NCI-H128 (cell line): ENCODE data around the gene ISCU.

Experiments
- DNase-seq: peaks from one replicate; lab custom pipeline; 2025; ENCODE audit not compliant: unreplicated experiment; lab: John Stamatoyannopoulos, UW

ISCU gene

DNA sequence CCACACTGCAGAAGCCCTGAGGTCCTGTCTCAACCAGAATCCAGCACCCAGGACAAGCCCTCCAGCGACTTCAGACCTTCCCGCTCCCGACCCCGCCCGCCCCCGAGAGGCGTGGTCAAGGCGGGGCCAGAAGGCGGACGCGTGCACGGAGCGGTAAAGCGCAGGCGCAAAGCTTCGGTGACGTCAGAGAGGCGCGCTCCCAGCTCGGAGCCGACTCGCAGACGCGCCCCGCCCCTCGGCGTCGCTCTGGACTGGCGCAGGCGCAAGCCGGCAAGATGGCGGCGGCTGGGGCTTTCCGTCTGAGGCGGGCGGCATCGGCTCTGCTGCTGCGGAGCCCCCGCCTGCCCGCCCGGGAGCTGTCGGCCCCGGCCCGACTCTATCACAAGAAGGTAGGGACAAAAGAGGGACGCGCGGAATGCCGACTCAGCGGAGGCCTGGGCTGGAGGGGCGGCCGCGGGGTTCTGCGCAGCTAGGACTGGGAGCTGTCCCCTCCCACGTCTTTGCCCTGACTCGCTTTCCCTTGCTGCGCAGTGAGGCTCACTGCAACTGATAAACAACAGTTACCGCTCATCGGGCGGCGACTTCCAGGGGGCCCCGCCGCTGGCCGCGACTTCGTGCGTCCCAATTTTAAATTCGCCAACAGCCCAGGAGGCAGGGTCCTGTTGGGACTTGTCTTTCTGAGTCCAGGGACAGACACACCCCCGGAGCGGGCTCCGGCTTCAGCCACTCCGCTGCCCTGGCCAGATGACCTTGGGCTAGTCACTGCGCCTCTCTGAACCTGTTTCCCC is at the start of gene ISCU:
ISCU (plus strand) TSS at position 249 of the 788 bp plus-strand sequence; CDS start at position 276, 27 bp downstream.
- DNase-seq = peak; percentile 94

DNA sequence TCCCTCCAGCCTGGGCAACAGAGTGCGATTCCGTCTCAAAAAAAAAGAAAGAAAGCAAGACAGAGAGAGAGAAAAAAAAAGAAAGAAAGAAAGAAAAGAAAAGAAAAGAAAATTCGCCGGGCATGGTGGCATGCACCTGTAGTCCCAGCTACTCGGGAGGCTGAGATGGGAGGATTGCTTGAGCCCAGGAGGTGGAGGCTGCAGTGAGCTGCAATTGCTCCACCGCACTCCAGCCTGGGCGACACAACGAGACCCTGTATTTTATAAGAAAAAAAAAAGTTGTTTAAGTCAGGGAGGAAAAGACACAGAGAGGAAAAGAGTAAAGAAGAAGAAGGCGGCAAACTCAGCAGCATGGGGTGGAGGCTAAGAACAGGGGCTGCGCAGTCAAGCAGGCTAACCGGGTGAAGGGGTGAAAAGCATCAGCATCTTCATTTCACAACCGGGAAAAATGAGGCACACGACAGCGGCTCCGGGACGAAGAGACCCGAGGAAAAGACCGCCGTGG is 47.9 kb upstream of the ISCU start:
- no peak for DNase-seq

DNA sequence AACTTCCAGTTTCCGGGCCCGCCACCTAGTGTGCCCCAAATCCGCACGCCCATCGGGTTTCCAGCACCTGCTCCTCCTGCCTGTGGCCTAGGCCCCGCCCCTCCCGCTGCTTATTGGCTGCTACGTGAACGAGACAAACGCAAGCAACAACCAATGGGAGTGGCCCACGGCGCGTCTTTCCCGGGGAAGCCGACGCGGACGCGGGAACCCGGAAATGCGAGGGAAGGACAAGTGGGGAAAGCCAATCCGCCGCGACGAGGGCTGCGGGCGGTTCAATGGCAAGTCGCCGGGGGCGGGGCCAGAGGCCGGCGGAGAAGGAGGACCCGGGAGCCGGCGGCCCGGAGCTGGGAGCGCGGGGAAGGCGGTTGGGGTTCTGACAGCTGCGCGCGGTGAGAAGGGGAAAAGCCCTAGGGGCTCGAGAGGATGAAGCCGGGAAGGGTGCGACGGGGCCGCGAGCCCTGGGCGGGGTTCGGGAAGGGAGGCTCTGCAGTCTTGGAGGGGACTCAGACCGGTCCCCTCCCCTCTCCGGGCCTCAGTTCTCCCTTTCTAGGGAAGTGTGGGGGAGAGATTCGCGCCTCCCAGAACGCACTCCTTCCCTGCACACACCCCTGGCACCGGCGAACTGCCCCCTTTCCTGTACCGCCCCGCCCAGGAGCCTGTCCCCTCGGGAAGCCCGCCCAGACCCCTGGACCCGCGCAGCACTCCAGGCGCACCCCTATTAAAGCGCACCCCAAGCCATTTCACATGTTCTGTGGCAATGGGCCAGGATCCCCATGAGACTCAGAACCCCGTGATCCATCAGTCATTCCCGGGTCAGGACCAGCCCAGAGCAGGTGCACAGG is 47.2 kb upstream of the ISCU start, which contains the start of gene FICD:
FICD (plus strand) TSS at position 305 of the 842 bp plus-strand sequence. CDS start 1,696 bp downstream, outside the sequence.
- peak; percentile 99 for DNase-seq

DNA sequence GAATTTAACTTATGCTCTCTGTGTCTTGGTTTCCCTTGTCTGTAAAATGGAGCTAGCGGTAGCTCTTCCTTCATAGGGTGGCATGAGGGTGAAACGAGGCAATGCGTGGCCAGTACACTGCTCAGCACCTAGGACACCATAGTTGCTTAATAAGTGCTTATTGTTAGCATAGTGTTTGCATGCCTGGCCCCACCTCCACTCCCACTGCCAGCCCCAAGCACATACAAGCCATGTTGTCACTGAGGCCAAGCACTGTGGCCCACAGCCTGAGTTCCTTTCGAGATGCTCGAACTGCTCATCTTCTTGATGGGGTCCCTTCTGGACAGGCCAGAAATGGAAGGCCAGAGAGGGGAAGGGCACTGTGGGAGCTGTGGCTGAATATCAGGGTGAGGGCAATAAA is 46.5 kb upstream of the ISCU start:
- DNase-seq = no peak

DNA sequence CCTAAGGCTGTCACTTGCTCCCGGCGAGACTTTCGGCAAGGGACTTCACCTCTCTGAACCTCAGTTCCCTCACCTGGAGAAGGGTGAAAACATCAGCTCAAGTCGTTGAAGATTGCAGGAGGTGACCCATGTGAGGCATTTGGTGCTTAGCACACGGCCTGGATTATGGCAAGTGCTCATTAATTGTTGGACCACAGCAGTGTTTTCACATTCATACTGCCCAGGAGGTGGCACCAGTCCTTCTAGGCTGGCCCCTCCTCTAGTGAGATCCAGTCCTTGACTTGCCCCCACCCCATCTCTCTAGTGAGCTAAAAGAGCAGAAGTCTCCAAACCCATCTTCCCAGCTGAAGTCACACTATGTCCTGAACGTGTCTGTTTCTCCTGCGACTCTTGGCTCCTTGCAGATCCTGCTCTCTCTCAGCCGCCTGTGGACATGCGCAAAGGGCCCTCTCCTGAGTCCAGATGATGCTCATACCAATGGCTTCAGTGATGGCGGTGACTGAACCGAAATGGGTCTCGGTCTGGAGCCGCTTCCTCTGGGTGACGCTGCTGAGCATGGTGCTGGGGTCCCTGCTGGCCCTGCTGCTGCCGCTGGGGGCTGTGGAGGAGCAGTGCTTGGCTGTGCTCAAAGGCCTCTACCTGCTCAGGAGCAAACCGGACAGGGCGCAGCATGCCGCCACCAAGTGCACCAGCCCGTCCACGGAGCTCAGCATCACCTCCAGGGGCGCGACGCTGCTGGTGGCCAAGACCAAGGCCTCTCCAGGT is 45.7 kb upstream of the ISCU start:
- DNase-seq = no peak

DNA sequence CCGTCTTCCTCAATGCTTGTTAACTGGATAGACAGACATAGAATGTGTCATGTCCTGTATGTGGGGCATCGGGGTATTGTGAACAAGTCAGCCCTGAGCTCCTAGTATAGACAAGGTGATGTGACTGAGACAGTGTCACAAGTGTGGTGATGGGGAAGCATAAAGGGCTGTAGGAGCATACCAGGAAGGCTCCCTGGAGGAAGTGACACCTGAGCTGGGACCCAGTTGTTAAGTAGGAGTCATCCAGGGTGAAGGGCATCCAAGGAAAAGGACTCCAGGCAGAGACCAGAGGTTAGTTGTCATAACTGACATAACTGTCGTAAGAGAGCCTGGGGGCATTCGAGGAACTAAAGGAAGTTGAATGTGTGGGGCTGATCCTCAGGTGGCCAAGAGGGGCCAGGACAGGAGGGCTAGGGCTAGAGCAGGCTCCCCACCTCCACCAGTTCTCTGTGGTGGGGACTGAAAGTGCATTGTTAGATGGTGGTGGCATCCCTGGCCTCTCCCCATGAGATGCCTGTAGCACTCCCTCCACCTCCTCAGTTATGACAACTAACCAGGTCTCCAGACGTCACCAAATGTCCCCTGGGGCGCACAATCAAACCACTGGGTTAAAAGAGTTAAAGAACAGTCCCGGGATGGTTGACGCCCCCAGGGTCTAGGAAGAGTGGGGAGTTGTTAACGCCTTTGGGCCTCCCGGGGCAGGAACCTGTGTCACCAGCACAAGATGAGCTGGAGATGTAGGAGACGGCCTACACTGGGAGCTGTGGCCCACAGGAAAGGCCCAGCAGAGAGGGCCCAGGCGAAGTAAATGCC is 44.9 kb upstream of the ISCU start:
- DNase-seq = no peak

DNA sequence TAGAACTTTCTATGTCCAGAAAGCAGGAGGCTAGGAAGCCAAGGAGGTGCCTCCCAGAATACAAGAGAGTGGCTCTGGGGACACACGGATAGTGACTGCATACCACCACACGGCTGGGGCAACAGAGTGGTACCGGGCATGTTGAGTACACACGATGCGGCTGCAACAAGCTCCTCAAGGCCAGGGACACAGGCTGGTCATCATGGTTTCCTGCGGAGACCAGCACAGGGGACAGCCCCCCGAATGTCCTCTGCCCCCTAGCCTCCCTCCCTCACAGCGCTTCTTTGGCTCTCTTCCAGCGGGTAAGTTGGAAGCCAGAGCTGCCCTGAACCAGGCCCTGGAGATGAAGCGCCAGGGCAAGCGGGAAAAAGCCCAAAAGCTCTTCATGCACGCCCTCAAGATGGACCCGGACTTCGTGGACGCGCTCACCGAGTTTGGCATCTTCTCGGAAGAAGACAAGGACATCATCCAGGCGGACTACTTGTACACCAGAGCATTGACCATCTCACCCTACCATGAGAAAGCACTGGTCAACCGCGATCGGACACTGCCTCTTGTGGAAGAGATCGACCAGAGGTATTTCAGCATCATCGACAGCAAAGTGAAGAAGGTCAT is 44.2 kb upstream of the ISCU start:
- DNase-seq = no peak

DNA sequence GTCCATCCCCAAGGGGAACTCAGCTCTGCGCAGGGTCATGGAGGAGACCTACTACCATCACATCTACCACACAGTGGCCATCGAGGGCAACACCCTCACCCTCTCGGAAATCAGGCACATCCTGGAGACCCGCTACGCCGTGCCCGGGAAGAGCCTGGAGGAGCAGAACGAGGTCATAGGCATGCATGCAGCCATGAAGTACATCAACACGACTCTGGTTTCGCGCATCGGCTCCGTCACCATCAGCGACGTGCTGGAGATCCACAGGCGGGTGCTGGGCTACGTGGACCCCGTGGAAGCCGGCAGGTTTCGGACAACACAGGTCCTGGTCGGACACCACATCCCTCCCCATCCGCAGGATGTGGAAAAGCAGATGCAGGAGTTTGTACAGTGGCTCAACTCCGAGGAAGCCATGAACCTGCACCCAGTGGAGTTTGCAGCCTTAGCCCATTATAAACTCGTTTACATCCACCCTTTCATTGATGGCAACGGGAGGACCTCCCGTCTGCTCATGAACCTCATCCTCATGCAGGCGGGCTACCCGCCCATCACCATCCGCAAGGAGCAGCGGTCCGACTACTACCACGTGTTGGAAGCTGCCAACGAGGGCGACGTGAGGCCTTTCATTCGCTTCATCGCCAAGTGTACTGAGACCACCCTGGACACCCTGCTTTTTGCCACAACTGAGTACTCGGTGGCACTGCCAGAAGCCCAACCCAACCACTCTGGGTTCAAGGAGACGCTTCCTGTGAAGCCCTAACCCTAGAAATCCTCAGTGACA is 43.5 kb upstream of the ISCU start:
- DNase-seq = no peak

DNA sequence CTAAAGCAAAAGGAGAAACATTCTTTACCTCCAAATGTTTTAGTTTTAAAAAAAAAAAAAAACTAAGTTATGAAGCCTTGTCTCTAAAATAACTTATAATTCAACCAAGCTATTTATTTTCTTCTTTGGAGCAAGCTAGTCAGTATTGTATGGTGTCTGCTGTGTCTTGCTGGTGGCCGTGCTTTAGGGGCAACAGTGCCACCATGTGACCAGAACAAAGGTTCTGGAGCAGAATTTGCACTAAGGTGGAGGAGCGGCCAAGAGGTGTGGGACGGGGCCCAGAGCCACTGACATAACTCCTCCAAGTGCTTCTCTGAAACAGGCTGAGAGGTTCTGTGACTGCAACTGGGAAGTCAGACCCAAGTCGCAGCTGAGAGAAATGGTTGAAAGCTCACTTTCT is 42.8 kb upstream of the ISCU start:
- no peak for DNase-seq

DNA sequence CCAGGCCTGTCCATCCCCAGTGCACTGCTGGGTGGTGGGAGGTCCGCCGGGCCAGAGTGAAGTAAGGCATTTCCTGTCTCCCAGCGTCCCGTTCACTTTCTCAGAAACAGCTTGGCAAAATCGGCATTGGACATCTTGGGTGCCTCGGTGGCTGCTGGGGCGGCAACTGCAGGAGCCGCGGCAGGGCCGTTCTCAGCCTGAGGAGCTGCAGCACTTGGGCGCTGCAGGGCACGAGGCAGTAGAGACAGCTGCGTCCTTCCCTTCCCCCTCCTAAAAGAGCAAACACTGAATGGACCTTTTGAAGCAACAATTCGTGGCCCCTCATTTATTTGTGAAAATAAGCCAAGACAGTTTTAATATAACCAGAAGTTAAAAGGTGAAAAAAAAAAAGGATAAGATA is 39.0 kb upstream of the ISCU start:
- no peak for DNase-seq

DNA sequence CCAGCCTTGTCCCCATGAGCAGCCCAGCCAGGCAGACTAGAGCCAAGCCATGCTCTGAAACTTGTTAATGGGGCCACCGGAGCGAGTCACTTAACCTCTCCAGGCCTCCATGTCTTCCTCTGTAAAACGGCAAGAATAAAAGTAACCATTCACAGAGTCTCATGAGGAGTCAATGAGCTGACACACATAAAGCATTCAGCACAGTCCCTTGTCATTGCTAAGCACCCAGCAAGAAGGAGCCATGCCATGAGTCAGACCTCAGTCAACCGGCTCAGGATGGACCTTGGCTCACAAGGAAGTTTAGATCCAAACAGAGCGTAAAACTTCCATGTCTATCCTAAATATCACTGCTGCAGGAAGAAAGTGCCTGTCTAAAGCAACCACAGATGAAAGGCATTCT is 36.7 kb upstream of the ISCU start:
- no peak for DNase-seq

DNA sequence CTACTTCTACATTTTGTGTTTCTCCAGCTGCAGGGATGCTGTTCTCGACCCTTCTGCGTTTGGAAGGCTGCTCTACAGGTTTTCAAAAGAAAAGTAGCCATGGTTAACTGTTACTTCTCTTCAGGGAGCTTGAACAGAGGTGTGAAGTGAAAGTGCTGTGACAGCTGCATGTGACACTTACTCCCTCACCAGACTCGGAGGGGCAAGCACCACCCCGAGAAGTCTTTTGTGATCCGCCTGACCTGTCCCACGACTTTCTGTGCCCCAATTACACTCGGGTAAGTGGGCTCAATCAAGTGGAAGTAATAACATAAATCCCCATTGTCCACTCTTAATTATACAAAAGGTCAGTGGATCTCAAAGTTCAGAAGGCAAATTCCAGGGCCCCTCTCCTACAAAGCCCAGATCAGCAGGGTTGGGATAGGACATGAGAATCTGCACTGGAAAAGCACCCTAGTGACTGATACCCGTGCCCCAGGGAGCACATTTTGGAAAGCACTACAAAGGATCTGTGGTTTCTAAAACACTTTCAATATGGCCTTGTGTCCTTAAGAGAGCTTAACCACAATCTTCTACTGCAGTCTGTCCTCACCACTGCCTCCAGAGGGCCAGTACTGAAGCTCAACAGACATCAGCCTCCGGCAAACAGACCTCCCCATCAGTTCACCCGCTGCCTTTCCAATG is 35.8 kb upstream of the ISCU start:
- no peak for DNase-seq

DNA sequence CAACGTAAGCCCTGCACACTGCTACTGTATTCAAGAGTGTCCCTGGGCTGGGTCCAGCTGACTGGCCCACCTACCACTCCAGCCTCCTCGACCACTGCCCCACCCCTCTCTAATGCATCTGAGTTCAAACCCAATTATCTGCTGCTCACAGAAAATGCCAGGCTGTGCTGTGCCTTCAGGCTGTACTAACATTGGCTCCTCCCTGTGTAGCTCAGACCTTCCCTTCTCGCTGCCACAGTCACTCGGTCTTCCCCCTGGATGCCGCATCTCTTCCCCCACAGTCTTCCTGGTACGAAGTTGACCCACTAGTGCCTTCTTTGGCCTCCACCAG is 35.3 kb upstream of the ISCU start:
- DNase-seq = no peak

DNA sequence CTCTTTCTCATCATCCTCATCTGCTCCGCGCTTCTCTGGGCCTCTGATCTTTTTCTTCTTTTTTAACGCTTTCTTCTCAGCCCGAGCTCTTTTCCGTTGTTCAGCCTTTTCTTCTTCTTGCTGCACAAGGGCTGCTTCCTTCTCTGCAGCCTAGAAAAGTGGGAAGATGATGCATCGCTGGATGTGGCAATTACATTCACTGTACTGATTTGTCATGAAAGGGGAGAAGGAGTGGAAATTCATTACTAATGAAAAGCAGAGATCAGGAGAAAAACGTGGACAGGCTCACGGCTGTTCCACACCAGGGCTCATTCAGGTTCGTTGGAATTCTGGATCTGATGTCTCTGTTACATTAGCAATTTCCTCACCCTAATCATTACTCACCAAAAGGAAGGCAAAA is 32.2 kb upstream of the ISCU start:
- DNase-seq = no peak

DNA sequence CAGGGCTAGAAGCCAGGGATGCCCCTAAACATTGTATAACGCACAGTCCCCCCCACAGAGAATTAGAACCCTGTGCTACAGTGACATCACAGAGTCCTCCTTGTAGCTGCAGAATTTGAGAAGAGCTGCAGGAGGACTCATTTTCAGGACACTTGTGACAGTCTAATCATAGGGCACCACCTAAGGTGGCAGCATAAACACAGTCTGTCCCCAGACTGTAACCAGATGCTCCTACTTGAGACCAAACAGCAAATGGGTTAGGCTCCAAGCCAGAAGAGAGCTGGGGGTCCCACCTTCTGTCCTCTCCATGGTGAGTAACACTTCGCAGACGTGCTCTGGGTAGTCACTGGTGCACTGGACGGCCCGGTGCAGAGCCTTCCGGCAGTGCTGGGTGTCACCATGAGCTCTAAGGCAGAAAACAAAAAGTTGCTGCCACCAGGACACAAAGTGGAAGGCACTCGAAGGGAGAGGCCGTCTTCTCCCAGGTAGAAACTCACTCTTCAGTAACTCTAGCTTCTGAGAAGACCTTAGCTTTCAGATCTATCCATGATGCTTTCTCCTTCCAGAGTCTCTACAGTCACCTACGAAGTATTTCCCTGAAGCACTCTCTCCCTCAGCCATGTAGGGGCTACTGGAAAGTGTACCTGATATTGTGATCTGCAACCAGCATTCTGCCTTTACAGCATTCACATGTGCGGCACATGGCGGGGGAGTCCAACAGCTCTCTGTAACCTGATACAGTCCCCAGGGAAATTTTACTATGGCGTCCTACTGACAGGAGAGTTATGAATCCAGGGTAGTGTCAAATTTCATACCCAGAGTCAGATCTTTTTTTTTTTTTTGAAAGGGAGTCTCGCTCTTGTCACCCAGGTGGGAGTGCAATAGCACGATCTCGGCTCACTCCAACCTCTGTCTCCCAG is 30.2 kb upstream of the ISCU start:
- peak; percentile 67 for DNase-seq

DNA sequence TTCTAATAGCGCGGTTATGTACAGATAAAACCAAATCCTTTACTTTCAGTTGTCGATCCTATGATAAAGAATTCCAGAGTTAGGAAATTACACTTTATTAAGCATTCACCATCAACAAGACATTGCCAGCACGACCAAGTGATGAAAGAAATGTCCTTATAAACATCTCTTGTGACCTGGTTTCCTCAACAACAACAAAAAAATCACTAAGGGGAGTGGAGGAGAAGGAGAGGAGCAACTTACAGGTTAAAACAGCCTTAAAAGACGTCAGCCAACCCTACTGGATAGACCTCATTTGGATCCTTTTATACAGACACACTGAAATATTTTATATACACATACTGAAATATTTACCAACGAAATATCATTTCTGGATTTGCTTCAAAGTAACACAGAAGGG is 24.2 kb upstream of the ISCU start:
- DNase-seq = no peak

DNA sequence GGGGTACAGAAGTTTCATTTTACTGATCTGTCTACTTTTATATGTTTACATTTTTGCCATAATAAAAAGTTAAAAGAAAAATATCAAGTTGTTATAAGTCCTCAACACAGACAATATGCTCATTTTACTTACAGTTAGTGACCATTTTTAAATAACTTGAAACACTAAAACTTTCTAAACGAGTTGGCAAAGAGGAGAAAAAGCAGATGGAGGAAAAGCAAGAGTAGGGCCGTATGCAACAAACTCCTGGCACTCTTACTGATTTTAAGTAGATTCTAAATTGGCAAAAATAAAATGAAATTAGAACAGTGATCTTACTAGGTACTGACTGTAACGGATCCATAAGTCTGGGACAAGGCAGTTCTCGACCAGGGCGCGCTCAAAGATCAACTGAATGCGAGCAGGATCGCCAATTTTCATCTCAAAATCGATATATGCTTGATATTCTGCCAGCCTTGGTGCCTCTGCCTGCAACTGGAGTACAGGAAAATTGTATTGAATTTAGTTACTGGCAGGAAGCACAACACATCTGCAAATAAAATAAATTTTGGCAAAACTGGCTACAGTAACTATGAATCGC is 23.7 kb upstream of the ISCU start:
- DNase-seq = no peak
